AML-193 (cell line): Measurements from ENCODE around the gene USP47.

ENCODE experiments used
- DNase-seq, 2 experiments: peaks; one replicate each; lab custom pipeline; 2025; lab: John Stamatoyannopoulos, UW

Gene USP47

GRCh38 chr11:12001186-12001585 is 159.4 kb downstream of the USP47 start:
- DNase-seq: no peak

GRCh38 chr11:12003336-12003735 is 161.6 kb downstream of the USP47 start:
- DNase-seq: no peak

- DNase-seq: no peak
Measured at GRCh38 chr11:12003815-12004214, 162.0 kb downstream of the USP47 start.

- DNase-seq: no peak
Measured at GRCh38 chr11:12005061-12005460, 163.3 kb downstream of the USP47 start.

GRCh38 chr11:12005476-12005875 is 163.7 kb downstream of the USP47 start:
- no peak for DNase-seq

GRCh38 chr11:12006552-12007229 is 164.9 kb downstream of the USP47 start:
- DNase-seq: no peak

- no peak for DNase-seq
Measured at GRCh38 chr11:12007230-12007593, 165.4 kb downstream of the USP47 start.

- DNase-seq: no peak
Measured at GRCh38 chr11:12007769-12008737, 166.3 kb downstream of the USP47 start, which contains the start of gene DKK3. TSS of gene DKK3 (minus strand) at chr11:12008626. CDS start at chr11:12008582, 44 bp downstream.
